A549 (cell line): ENCODE measurements around the gene TEKTIP1. TPM values are rescaled to one million over a fixed set of nuclear protein-coding genes. Genes with fewer than 3 reads are reported as not detected.

Experiments
- ATAC-seq, 2 experiments: fragments of 200-7000 bp in 1 of 2; fragments of >200 bp in 1 of 2; cut with Nextera tagmentation in 1 of 2; cut with Tn5 transposase in 1 of 2; 3 replicates each; pipeline versions ENCODE4 v1.8.0 to v1.9.1; 2018 to 2020; ENCODE audit warnings: mild to moderate bottlenecking in 1 of 2, moderate library complexity in 1 of 2
- CTCF ChIA-PET: fragments of 300-600 bp; sonication (Branson Sonifier 250); formaldehyde crosslinking; extraction: SDS; loops from one replicate; lab custom pipeline; 2021; ENCODE audit warnings: antibody characterized with exemption, inconsistent platforms; lab: Yijun Ruan, JAX
- POLR2A ChIA-PET: fragments of 350-600 bp; formaldehyde crosslinking; extraction: SDS; loops from one replicate; lab custom pipeline; 2021; ENCODE audit warnings: antibody characterized with exemption, inconsistent platforms; lab: Yijun Ruan, JAX
- DNase-seq, 2 experiments: peaks; one replicate each; pipeline versions ENCODE4 v3.0.0 to v3.0.0-alpha.2; 2011 to 2016; ENCODE audit warnings: low read depth in 1 of 2, low spot score in 1 of 2
- FAIRE-seq: peaks from 2 replicates; lab custom pipeline; 2011; peaks lifted over from hg19 to GRCh38; lab: Jason Lieb, UNC
- H3K27ac ChIP-seq, 2 experiments: fragments of >200 bp; sonication (Bioruptor Twin); formaldehyde crosslinking; 3 replicates each; pipeline ENCODE4 v1.5.1; 2016 to 2017
- H3K4me1 ChIP-seq: fragments of >200 bp; sonication (Bioruptor Twin); formaldehyde crosslinking; 3 replicates; pipeline ENCODE4 v1.6.1; 2016
- H3K4me2 ChIP-seq: fragments of >200 bp; sonication (Bioruptor Twin); formaldehyde crosslinking; 3 replicates; pipeline ENCODE4 v1.6.1; 2016
- H3K4me3 ChIP-seq: fragments of >200 bp; sonication (Bioruptor Twin); formaldehyde crosslinking; 3 replicates; pipeline ENCODE4 v1.5.1; 2016
- H3K9me3 ChIP-seq: fragments of >200 bp; sonication (Bioruptor Twin); formaldehyde crosslinking; 3 replicates; pipeline ENCODE4 v1.6.1; 2016
- CBX8 ChIP-seq: fragments of 200-600 bp; sonication (generic); IDR thresholded peaks from 2 replicates; pipeline ENCODE4 v1.6.1; 2016
- CEBPB ChIP-seq, 2 experiments: fragments of >200 bp in 1 of 2; sonication (Bioruptor Twin) in 1 of 2; formaldehyde crosslinking in 1 of 2; IDR thresholded peaks; 2 replicates each; pipeline ENCODE4 v1.6.1; 2012 to 2016
- CHD2 ChIP-seq: fragments of 150-350 bp; IDR thresholded peaks from 2 replicates; pipeline ENCODE4 v1.6.1; 2014; ENCODE audit warnings: low read length; ENCODE audit not compliant: partially characterized antibody
- ESRRA ChIP-seq: fragments of 150-350 bp; IDR thresholded peaks from 2 replicates; pipeline ENCODE4 v1.6.1; 2014; ENCODE audit warnings: mild to moderate bottlenecking, low read length, borderline replicate concordance
- FOXS1 ChIP-seq: fragments of 250-450 bp; sonication (Bioruptor Pico); IDR thresholded peaks from 2 replicates; pipeline ENCODE4 v1.5.0; 2020; ENCODE audit warnings: mild to moderate bottlenecking, moderate library complexity
- HOXA7 ChIP-seq: fragments of 250-450 bp; sonication (Bioruptor Pico); IDR thresholded peaks from 2 replicates; pipeline ENCODE4 v1.5.0; 2020; ENCODE audit warnings: mild to moderate bottlenecking, moderate library complexity
- KDM1A ChIP-seq: fragments of 200-600 bp; sonication (generic); IDR thresholded peaks from 2 replicates; pipeline ENCODE4 v1.6.1; 2016; ENCODE audit warnings: low read depth, mild to moderate bottlenecking
- KDM5A ChIP-seq: fragments of 200-600 bp; sonication (generic); IDR thresholded peaks from 2 replicates; pipeline ENCODE4 v1.6.1; 2016; ENCODE audit warnings: antibody characterized with exemption, mild to moderate bottlenecking
- MYC ChIP-seq: IDR thresholded peaks from 2 replicates; pipeline ENCODE4 v1.6.1; 2012; ENCODE audit warnings: mild to moderate bottlenecking, inconsistent platforms, low read length, improper control_type of control experiment, borderline replicate concordance
- NFE2L2 ChIP-seq: fragments of 150-350 bp; conservative IDR thresholded peaks from 2 replicates; pipeline ENCODE4 v1.6.1; 2014; ENCODE audit warnings: low read length
- POLR2A ChIP-seq: IDR thresholded peaks from 2 replicates; pipeline ENCODE4 v1.6.1; 2012; ENCODE audit warnings: mild to moderate bottlenecking, low read length
- POLR2AphosphoS2 ChIP-seq: conservative IDR thresholded peaks from 2 replicates; pipeline ENCODE4 v1.6.1; 2012; ENCODE audit warnings: low read length, improper control_type of control experiment, inconsistent platforms
- RFX5 ChIP-seq: fragments of 450-650 bp; IDR thresholded peaks from 2 replicates; pipeline ENCODE4 v1.7.1; 2014; ENCODE audit warnings: antibody characterized with exemption, mild to moderate bottlenecking, moderate library complexity
- RNF2 ChIP-seq: fragments of 200-600 bp; sonication (generic); IDR thresholded peaks from 2 replicates; pipeline ENCODE4 v1.6.1; 2016; ENCODE audit warnings: low read depth, mild to moderate bottlenecking, antibody characterized with exemption, moderate library complexity, borderline replicate concordance
- SMC3 ChIP-seq: fragments of >200 bp; sonication (Bioruptor Twin); formaldehyde crosslinking; IDR thresholded peaks from 3 replicates; pipeline ENCODE4 v1.6.1; 2018; ENCODE audit warnings: inconsistent platforms
- SREBF2 ChIP-seq: fragments of 450-650 bp; IDR thresholded peaks from 2 replicates; pipeline ENCODE4 v1.6.1; 2014; ENCODE audit warnings: mild to moderate bottlenecking, moderate library complexity
- ZC3H11A ChIP-seq: fragments of 450-650 bp; IDR thresholded peaks from 2 replicates; pipeline ENCODE4 v1.6.1; 2014; ENCODE audit warnings: antibody characterized with exemption, mild to moderate bottlenecking
- WGBS: methylation state at CpG from one replicate; pipeline ENCODE4 v1.1.6; 2017; ENCODE audit errors: missing lambda C conversion rate; 5-methylcytosine and 5-hydroxymethylcytosine counted together
- polyA plus RNA-seq, 4 experiments: library from polyadenylated mRNA; depleted of rRNA in 3 of 4; stranded (reverse); fragments of >200 nt; fragmentation: RNase III in 1 of 4; extraction: RNeasy Plus Mini Kit Qiagen cat#74134 plus additional on column Dnase treatment in 1 of 4; gene quantifications; 2 replicates in 3 of 4; 3 replicates in 1 of 4; pipeline ENCODE4 v1.2.3, GENCODE V29; 2011 to 2017
- TF ChIP-seq, protein P1 (sequence below): fragments of 250-450 bp; sonication (Bioruptor Pico); IDR thresholded peaks from 2 replicates; pipeline ENCODE4 v1.5.0; 2020; ENCODE audit warnings: low read depth, mild to moderate bottlenecking, moderate library complexity
- TF ChIP-seq, protein P2 (sequence below): fragments of 450-650 bp; IDR thresholded peaks from 2 replicates; pipeline ENCODE4 v1.6.1; 2014; ENCODE audit warnings: antibody characterized with exemption
- TF ChIP-seq, protein P3 (sequence below): fragments of 250-450 bp; sonication (Bioruptor Pico); IDR thresholded peaks from 2 replicates; pipeline ENCODE4 v1.5.0; 2021; ENCODE audit warnings: mild to moderate bottlenecking, moderate library complexity, borderline replicate concordance
- TF ChIP-seq, protein P4 (sequence below): IDR thresholded peaks from 2 replicates; pipeline ENCODE4 v1.6.1; 2012

Gene TEKTIP1
- polyA plus RNA-seq, 2 of the 4 experiments (the other 2 are of a cell fraction), result not detected

DNA sequence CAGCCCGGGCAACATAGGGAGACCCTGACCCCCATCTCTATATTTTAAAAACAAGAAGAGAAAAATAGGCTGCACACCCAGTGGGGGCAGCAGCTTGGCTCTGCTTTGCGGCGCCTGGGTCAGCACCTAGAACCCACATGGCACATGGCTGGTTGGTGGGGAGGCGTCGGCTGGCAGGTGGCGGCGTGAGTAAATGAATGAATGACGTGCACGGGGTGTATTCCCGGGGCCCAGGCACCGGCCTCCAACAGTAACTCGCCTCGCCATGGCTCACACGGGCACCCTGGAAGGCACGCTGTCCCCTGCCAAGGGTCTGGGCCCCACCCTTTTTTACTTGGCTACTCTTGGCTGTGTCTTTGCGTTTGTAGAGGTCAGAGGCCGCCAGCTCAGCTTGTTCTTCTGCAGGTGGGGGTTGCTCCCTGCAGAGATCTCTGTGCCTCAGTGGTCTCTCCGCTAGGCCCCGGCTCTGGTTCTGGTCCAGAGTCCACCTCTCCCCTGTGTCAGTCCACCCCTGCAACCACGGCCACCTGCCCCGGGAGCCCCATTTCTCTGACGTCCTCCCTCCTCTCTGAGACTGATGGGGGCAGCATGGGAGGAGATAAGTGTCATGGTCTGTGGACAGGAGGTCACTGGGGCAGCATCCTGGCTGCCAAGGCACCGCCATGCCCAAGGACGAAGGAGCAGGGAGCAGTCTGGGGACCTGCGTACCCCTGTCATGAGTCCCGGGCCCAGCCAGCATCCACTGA lies 27.3 kb upstream of the TEKTIP1 start:
- no peak for DNase-seq
- H3K4me3 ChIP-seq, result no peak overlapping the region
- H3K9me3 ChIP-seq, result no peaks in the 10 kb centered on the region
- ChIA-PET CTCF (interaction anchor here (0.7 to 1.9 kb wide), 2 partner anchors 8 to 34 kb away, joined by 3 to 10 read pairs; no protein-coding TSS in a partner anchor), POLR2A (no interaction called here)
- H3K4me1 ChIP-seq, result peaks cover 24% of the 10 kb centered on the region
- no peak for FAIRE-seq
- H3K27ac ChIP-seq, result no peak overlapping the region
- WGBS, result 90% methylated on average over 22 of the region's 26 CpGs
- no peak overlapping the region for H3K4me2 ChIP-seq
- TF ChIP-seq KDM1A (no peak), ZC3H11A (no peak), CBX8 (no peak), POLR2AphosphoS2 (no peak), NFE2L2 (no peak), KDM5A (no peak)
- TF ChIP-seq, protein P1, sequence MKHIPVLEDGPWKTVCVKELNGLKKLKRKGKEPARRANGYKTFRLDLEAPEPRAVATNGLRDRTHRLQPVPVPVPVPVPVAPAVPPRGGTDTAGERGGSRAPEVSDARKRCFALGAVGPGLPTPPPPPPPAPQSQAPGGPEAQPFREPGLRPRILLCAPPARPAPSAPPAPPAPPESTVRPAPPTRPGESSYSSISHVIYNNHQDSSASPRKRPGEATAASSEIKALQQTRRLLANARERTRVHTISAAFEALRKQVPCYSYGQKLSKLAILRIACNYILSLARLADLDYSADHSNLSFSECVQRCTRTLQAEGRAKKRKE (CRISPR knock-in tag), result no peak
- ATAC-seq, result no peak

DNA sequence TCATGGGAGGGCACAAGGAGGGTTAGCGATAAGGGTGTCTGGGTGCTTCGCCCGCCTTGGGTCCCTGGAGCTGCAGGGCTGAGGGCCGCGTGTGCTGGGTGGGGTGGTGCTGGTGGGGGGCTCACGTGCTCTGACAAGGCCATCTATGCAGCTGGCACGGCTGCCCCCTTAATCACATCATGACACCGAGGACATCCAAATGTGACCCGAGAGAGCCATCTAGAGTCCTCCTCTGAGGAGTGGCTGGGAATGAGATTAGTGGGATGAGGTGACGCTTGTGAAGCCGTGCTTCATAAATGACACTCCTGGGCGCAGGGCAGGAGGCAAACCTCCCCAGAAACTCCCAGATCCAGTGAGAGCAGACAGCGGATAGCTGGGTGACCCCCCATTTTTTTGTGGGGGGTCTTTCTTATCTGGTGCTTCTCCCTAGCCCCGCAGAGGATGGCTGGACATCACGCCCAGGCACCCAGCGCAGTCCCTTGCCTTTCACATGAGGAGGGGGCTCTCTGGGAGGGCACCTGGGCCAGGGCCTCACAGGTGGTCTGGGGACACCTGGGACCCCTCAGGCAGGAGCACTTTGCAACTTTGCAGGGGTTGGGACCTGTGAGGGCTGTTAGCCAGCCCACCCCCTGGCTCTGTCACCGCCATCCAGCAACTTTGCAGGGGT lies 26.3 kb upstream of the TEKTIP1 start:
- FAIRE-seq (no peak), DNase-seq (no peak), ATAC-seq (no peak)
- ChIA-PET POLR2A (no interaction called here), CTCF (interaction anchor here (0.5 to 1.9 kb wide), 5 partner anchors 9 to 628 kb away, joined by 3 to 10 read pairs (median 3); no protein-coding TSS in a partner anchor)
- Histone ChIP-seq H3K4me3 (no peak overlapping the region), H3K9me3 (no peaks in the 10 kb centered on the region), H3K27ac (no peak overlapping the region), H3K4me2 (no peak overlapping the region), H3K4me1 (peaks cover 29% of the 10 kb centered on the region)
- TF ChIP-seq ZC3H11A (no peak), CBX8 (no peak), SMC3 (no peak), NFE2L2 (no peak), POLR2AphosphoS2 (no peak), CEBPB (IDR thresholded peaks at IDR 0.05) (no peak), ESRRA (no peak), MYC (no peak), CHD2 (no peak), SREBF2 (no peak), POLR2A (no peak), RFX5 (no peak), FOXS1 (no peak), HOXA7 (CRISPR knock-in tag) (no peak), RNF2 (no peak)
- TF ChIP-seq, protein P2, sequence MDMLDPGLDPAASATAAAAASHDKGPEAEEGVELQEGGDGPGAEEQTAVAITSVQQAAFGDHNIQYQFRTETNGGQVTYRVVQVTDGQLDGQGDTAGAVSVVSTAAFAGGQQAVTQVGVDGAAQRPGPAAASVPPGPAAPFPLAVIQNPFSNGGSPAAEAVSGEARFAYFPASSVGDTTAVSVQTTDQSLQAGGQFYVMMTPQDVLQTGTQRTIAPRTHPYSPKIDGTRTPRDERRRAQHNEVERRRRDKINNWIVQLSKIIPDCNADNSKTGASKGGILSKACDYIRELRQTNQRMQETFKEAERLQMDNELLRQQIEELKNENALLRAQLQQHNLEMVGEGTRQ, result no peak
- TF ChIP-seq, protein P3, sequence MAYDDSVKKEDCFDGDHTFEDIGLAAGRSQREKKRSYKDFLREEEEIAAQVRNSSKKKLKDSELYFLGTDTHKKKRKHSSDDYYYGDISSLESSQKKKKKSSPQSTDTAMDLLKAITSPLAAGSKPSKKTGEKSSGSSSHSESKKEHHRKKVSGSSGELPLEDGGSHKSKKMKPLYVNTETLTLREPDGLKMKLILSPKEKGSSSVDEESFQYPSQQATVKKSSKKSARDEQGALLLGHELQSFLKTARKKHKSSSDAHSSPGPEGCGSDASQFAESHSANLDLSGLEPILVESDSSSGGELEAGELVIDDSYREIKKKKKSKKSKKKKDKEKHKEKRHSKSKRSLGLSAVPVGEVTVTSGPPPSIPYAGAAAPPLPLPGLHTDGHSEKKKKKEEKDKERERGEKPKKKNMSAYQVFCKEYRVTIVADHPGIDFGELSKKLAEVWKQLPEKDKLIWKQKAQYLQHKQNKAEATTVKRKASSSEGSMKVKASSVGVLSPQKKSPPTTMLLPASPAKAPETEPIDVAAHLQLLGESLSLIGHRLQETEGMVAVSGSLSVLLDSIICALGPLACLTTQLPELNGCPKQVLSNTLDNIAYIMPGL, result no peak
- TF ChIP-seq, protein P1 (CRISPR knock-in tag), result no peak
- TF ChIP-seq, protein P4, sequence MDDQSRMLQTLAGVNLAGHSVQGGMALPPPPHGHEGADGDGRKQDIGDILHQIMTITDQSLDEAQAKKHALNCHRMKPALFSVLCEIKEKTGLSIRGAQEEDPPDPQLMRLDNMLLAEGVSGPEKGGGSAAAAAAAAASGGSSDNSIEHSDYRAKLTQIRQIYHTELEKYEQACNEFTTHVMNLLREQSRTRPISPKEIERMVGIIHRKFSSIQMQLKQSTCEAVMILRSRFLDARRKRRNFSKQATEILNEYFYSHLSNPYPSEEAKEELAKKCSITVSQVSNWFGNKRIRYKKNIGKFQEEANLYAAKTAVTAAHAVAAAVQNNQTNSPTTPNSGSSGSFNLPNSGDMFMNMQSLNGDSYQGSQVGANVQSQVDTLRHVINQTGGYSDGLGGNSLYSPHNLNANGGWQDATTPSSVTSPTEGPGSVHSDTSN, result no peak
- WGBS, result 90% methylated on average over 16 of the region's 17 CpGs
